NCI-H526 (cell line): ENCODE data around the gene TAMALIN.

ENCODE experiments used
- DNase-seq, 2 experiments: peaks; one replicate each; lab custom pipeline; 2025; lab: John Stamatoyannopoulos, UW

Gene TAMALIN

DNA sequence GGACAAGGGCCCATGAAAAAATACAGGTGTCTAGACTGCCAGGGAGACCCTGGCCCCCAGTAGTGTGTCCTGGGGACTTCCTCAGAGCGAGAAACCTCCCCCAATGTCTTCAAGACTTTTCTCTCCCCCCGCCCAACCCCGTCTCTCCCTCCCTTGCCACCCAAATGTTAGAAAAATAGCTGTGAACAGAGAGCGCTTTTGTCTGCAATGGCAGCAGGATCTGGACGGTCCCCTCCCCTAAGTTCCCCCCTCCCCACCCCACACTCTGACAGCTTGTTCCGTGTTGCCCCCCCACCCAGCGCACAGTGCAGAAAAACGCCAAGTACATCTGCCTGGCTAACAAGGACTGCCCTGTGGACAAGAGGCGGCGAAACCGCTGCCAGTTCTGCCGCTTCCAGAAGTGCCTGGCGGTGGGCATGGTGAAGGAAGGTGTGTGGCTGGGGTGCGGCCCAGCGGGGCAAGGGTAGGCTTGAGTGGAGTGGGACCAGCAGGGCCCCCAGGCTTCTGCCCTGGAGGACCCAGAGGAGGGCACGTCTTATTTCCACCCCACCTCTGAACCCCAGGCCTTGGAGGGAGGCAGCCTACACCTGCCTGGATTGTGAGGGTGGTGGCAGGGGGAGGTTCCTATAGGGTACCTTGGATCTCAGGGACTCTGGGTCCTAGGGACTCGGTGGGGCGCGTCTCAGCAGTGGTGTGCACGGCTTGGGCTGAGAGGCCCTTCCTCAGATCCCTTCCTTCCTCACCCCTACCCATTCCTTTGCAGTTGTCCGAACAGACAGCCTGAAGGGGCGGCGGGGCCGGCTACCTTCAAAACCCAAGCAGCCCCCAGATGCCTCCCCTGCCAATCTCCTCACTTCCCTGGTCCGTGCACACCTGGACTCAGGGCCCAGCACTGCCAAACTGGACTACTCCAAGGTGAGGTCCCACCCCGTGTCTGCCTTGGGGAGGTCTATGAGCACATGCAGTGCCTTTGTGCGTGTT, 49.3 kb downstream of the TAMALIN start:
- no peak for DNase-seq

- DNase-seq: no peak
These were observed 50.3 kb downstream of the TAMALIN start for GRCh38 chr12:52056801-52057637.

- DNase-seq: no peak
These were observed 51.2 kb downstream of the TAMALIN start for GRCh38 chr12:52057638-52058576.

DNA sequence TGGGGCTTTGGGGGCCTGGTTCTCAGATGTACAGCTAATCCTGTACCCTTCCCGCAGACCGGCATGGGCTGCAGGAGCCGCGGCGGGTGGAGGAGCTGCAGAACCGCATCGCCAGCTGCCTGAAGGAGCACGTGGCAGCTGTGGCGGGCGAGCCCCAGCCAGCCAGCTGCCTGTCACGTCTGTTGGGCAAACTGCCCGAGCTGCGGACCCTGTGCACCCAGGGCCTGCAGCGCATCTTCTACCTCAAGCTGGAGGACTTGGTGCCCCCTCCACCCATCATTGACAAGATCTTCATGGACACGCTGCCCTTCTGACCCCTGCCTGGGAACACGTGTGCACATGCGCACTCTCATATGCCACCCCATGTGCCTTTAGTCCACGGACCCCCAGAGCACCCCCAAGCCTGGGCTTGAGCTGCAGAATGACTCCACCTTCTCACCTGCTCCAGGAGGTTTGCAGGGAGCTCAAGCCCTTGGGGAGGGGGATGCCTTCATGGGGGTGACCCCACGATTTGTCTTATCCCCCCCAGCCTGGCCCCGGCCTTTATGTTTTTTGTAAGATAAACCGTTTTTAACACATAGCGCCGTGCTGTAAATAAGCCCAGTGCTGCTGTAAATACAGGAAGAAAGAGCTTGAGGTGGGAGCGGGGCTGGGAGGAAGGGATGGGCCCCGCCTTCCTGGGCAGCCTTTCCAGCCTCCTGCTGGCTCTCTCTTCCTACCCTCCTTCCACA, 52.0 kb downstream of the TAMALIN start:
- DNase-seq: peak; percentile 6 to 72

DNA sequence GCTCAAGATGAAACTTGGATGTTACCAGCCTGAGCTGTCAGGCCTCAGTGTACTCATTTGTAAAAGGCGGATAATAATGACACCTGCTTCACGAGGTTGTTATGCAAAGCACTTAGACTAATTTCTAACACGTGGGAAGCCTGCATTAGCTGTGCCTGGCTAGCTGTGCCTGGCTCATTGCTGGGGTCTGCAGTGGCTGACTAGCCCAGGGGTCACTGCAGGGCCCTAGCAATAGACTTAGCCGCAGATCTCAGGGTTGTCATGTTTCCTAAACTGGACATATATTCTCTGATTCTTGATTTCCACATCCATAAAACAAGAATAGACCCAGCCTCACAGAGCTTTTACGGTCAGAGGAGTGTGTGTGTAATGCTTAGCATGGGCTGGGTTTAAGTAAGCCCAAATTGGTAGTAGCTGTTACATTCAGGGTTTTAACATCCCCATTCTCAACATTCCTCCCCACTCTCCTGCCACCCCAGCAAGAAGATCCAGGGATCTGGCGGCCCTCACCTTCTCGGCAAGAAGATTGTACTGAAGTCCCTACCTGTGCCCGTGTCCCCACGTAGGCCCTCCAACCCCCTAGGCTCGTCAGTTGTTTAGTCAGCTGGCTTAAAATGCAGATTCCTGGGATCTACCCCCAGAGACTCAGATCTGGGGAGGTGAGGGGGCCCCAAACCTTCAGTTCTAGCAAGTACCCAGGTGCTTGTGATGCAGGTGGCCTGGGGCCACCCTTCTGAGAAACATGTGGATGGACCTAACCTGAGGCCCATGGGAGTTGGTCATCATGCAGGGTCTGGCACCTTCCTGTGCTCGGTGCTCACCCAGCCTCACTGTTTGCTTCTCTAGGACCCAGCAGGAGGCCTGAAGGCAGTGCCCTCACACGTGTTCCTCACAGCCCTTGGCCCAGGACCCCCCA, 53.1 kb downstream of the TAMALIN start:
- DNase-seq: peak; percentile 59 to 74

DNA sequence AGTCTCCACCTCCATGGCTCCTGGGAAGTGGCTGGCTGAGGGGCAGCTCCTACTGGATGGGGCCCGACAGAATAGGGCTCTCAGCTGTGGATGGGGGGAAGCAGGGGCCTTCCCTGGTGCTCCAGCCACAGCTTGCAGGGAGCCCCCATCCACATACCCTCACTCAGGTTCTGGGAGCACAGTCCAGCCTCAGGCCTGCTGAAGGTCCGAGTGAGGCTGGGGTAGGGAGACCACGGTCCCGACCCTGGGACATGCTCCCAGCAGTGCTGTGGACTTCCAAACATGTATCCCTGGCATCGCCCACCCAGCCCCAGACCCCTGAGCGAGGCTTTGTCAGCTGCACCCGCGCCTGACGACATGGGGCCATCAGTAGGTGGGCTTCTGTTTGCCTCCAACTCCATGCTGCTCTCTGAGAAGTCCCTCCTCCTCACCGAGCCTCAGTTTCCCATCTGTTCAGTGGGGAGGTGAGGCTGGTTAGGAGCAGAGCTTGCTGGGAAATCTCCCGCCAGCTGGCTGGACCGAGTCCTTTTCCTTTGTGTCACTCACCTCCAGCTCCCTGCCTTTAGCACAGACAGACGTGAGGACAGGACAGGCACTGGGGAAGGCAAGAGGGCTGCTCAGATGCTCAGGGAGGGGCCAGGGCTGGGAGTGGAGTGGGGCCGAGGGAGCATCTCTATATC, 53.9 kb downstream of the TAMALIN start:
- no peak for DNase-seq

- no peak for DNase-seq
These were observed 54.9 kb downstream of the TAMALIN start for GRCh38 chr12:52061470-52062166.

- no peak for DNase-seq
These were observed 55.7 kb downstream of the TAMALIN start for GRCh38 chr12:52062167-52063081.

GRCh38 chr12:52063082-52063924, 56.6 kb downstream of the TAMALIN start:
- no peak for DNase-seq

DNA sequence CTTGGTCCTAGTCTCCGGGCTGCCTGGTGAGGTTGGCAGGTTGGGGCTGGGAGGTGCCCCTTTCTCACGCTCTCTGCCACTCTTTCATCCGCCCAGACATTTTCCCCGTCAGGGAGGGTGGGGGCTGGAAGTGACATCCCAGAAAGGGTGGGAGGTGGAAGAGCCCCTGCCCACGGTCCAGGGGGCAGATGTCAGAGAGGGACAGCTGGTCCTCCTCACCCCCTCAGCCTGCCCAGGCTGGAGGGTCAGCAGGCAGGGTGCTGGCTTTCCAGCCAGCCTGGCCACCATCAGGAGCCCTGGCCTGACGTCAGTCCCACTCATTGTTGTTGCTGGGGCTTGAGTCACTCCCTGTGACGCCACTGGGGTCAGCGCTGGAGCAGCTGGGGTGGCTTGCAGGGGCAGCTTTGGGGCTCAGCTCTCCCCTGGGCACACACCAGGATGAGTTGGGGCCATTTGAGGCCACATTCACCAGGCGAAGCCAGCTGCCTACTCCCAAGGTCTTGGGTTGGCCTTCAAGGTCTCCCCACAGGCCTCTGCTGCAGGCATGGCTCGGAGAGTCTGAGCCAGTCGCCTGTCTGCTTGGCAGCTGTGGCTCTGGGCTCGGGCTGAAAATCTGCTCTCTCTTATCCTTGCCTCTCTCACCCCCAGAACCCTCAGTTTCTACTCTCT, 57.4 kb downstream of the TAMALIN start:
- DNase-seq: no peak
